ENCODE results near the gene TTLL4. TPM values are rescaled to one million over a fixed set of nuclear protein-coding genes. Genes with fewer than 3 reads are reported as not detected.
"Not testable (repeated sequence)": the region's sequence is repeated elsewhere in the genome, so short reads cannot be mapped to it uniquely, and the experiment has no call there.

TTLL4 gene
- total RNA-seq, 1 donor from 2014 or later, result 20.7 TPM

GRCh38 chr2:218687400-218688060 is 23.1 kb upstream of the TTLL4 start:
- not testable (repeated sequence) for H3K27me3 Mint-ChIP-seq (ENCODE audit: low read depth); H3K4me1 Mint-ChIP-seq (ENCODE audit: low read depth); H3K9me3 Mint-ChIP-seq (ENCODE audit: low read depth); H3K27ac Mint-ChIP-seq (ENCODE audit: unreplicated experiment); DNase-seq (ENCODE audit: low spot score); H3K4me3 Mint-ChIP-seq (ENCODE audit: unreplicated experiment)
- peaks cover 11% of the 10 kb centered on the region for H3K36me3 Mint-ChIP-seq (ENCODE audit: low read depth)
- peak; percentile 86 for TF ChIP-seq CTCF (IDR thresholded peaks at IDR 0.05)

- no peak for TF ChIP-seq CTCF (IDR thresholded peaks at IDR 0.05)
- H3K27me3 Mint-ChIP-seq (ENCODE audit: low read depth), result no peaks in the 10 kb centered on the region
- H3K27ac Mint-ChIP-seq (ENCODE audit: unreplicated experiment), result peak overlapping the region; percentile 10
- H3K36me3 Mint-ChIP-seq (ENCODE audit: low read depth), result peaks cover 24% of the 10 kb centered on the region
- no peak overlapping the region for H3K4me3 Mint-ChIP-seq (ENCODE audit: unreplicated experiment)
- no peak for DNase-seq (ENCODE audit: low spot score)
- no peaks in the 10 kb centered on the region for H3K9me3 Mint-ChIP-seq (ENCODE audit: low read depth)
- H3K4me1 Mint-ChIP-seq (ENCODE audit: low read depth), result peaks cover 15% of the 10 kb centered on the region
Measured at GRCh38 chr2:218691234-218691633, 19.4 kb upstream of the TTLL4 start.

GRCh38 chr2:218694405-218695145 is 16.1 kb upstream of the TTLL4 start:
- Mint-ChIP-seq H3K9me3 (ENCODE audit: low read depth) (no peaks in the 10 kb centered on the region), H3K4me3 (ENCODE audit: unreplicated experiment) (no peak overlapping the region), H3K27ac (ENCODE audit: unreplicated experiment) (peak overlapping the region; percentile 71), H3K27me3 (ENCODE audit: low read depth) (no peaks in the 10 kb centered on the region), H3K36me3 (ENCODE audit: low read depth) (peaks cover 33% of the 10 kb centered on the region), H3K4me1 (ENCODE audit: low read depth) (peaks cover 12% of the 10 kb centered on the region)
- DNase-seq (ENCODE audit: low spot score), result no peak
- no peak for TF ChIP-seq CTCF (IDR thresholded peaks at IDR 0.05)

GRCh38 chr2:218698885-218699284 is 11.8 kb upstream of the TTLL4 start:
- no peak for TF ChIP-seq CTCF (IDR thresholded peaks at IDR 0.05)
- H3K9me3 Mint-ChIP-seq (ENCODE audit: low read depth), result no peaks in the 10 kb centered on the region
- no peak overlapping the region for H3K27ac Mint-ChIP-seq (ENCODE audit: unreplicated experiment)
- no peak for DNase-seq (ENCODE audit: low spot score)
- peaks cover 5% of the 10 kb centered on the region for H3K4me1 Mint-ChIP-seq (ENCODE audit: low read depth)
- H3K27me3 Mint-ChIP-seq (ENCODE audit: low read depth), result no peaks in the 10 kb centered on the region
- H3K36me3 Mint-ChIP-seq (ENCODE audit: low read depth), result peaks cover 25% of the 10 kb centered on the region
- H3K4me3 Mint-ChIP-seq (ENCODE audit: unreplicated experiment), result no peak overlapping the region

- Mint-ChIP-seq H3K9me3 (ENCODE audit: low read depth) (no peaks in the 10 kb centered on the region), H3K4me3 (ENCODE audit: unreplicated experiment) (no peak overlapping the region), H3K27me3 (ENCODE audit: low read depth) (no peaks in the 10 kb centered on the region), H3K4me1 (ENCODE audit: low read depth) (no peaks in the 10 kb centered on the region), H3K36me3 (ENCODE audit: low read depth) (peaks cover 18% of the 10 kb centered on the region), H3K27ac (ENCODE audit: unreplicated experiment) (no peak overlapping the region)
- DNase-seq (ENCODE audit: low spot score), result no peak
- no peak for TF ChIP-seq CTCF (IDR thresholded peaks at IDR 0.05)
Measured at GRCh38 chr2:218701806-218702205, 8.8 kb upstream of the TTLL4 start.
